GM19397 (cell line): Measurements from ENCODE around the gene DLST.
A peak's percentile ranks its signal among the peaks of the same experiment; 100 is the strongest.

Experiments
- ATAC-seq: cut with Tn5 transposase; IDR thresholded peaks from one replicate; pipeline ENCODE4 v1.9.1; 2021; ENCODE audit warnings: mild to moderate bottlenecking, moderate library complexity; ENCODE audit not compliant: unreplicated experiment

The DLST gene

DNA sequence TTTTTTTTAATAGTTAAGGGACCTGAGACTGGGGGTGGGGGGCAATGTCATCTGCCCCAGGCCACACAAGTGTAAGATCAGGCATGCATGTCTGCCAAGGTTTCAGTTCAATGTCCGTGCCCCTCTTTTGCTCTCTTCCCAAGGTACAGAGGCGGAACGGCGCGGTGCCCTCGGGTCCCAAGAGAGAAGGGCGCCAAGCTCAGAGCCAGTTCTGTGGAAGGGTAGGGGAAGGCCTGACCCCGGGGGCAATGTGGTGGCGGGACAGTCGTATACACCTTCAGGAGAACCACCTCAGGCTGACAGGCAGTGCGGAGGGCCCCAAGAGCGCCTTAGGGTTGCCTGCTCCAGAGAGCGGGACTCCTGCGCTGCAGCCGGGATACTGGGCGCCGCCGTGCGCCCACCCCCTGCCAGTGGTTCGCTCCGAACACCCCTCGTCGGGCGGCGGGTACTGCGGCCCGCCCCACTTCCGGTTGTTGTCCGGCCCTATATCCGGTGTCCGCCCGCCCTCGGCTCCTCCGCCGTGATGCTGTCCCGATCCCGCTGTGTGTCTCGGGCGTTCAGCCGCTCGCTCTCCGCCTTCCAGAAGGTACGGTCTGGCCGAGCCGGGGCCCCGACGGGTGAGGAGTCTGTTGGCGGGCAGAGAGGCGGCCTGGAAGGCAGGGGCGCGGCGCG, at the start of gene DLST:
Gene DLST (plus strand): TSS at position 486 of the 672 bp plus-strand sequence. CDS start 38 bp downstream, at position 524.
- peak; percentile 95 for ATAC-seq

GRCh38 chr14:74832849-74833248, 48.9 kb upstream of the DLST start:
- no peak for ATAC-seq

GRCh38 chr14:74834692-74835392, 46.9 kb upstream of the DLST start:
- ATAC-seq: no peak

DNA sequence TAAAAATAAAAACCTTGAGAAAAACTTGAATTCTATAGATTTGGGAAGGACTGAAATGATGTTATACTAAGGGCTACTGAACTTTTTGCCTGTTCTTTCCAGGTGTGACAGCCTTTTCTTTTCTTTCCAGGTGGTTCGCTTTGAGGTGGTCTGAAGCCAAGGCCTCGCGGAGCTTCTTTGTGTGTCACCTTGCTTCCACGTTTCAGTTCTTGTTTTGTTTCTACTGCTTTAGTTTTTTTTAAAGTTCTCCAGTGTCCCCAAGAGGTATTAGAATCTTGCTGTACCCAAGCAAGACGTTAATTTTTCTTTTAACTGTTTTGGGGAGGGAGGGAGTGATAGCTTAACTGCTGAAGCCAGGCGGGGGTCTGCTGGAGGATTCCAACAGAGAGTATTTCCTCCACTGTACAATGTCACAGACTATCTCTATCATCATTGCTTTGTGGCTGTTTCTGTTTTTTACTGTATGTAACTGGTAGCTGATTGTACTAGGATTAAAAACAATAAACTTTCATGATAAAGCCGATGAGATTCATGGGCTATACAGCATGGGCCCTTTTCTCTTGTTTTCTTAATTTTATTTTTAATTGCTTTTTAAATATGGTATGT, 46.0 kb upstream of the DLST start:
- ATAC-seq: no peak

DNA sequence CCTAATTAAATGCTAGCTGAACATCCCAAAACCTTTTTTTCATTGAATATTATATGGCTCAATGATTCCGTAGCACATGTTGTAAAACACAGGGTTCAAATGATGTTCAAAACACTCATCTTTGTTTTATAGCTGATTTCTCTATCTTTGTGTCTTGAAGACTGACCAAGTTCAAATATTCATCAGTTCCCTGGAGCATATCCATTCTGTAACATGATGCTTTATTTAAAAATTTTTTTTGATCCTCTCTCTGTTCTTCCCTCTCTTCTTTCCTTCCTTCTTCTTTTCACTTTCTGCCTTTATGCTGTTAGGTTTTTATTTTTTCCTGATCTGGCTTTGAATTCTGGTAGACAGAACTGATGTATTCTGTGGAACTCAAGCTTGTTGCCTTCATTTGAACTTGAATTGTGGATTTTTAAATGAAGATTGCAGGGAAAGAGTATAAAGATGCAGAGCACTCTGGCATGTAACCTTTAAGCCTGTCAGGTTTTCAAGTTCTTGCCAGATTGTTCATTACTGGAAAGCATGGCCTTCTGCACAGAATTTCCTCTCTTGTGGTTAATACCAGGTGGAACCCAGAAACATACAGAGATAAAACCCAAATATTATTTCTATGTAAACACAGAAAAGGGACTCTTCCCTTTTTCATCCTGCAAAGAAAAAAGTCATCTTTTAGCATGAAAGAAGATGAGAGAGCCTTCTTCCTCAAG, 45.3 kb upstream of the DLST start:
- ATAC-seq: no peak

- no peak for ATAC-seq
These were observed 43.5 kb upstream of the DLST start for GRCh38 chr14:74838166-74838565.

GRCh38 chr14:74840603-74841030, 41.1 kb upstream of the DLST start:
- ATAC-seq: no peak

- peak; percentile 75 for ATAC-seq
These were observed 40.2 kb upstream of the DLST start for GRCh38 chr14:74841230-74842207.

DNA sequence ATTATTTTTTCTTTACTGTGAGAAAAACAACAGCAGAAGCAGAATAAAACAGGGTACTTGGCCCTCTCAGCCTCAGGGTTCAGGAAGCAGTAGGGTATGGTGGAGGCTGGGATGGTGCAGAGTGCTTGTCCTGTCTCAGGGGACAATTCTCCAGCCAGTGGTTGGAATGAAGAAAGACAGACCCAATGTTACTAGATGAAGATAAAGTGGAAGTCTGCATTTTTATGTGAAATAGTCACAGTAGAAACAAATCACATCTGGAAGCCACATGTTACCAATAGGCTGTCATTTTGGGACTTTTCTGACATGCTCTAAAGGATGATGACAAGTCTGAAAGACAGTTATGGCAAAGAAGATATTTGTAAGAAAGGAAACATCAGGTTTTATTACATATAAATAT, 38.1 kb upstream of the DLST start:
- ATAC-seq: no peak

GRCh38 chr14:74846168-74846567, 35.5 kb upstream of the DLST start:
- no peak for ATAC-seq

- ATAC-seq: no peak
These were observed 34.6 kb upstream of the DLST start for GRCh38 chr14:74846968-74847665.

DNA sequence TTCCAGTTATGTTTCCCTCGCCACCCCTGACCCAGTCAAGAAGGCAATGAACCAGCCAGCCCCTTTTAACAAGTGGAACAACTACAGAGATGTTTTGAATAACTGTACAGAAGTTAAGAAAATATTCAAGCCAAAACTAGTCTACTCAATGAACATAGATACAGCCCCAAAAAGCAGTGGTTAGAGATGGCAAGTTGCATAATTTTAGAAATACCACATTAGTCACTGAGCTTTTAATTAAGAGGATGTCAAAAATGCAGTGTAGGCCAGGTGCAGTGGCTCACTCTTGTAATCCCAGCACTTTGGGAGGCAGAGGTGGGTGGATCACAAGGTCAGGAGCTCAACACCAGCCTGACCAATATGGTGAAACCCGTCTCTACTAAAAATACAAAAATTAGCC, 32.9 kb upstream of the DLST start:
- no peak for ATAC-seq

DNA sequence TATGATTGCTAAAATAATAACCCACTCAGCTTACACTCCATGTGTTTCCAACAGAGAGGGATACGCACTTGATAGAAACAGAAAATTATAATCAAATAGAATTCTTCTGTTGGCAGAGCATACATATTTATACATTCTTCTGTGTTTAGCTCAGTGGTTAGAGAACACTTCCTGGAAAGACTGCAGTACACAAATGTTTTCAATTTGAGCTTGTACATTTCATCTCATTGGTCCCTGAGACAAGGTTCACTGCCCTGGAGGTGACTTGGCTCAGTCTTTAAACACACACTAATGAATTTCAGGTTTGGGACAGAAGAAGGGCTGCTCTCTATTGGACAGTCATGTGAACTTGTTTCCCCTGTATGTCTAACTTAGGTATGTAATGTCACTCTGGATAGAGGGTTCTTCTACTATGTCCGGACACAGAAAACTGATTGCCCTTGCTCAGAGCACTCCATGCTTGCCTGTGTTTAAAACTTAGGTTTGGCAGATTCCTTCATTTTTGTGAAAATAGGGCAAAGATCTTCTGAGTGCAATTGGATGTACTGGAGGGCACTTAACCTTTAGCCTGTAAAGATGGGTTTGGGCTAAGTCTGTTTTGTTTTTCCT, 28.7 kb upstream of the DLST start:
- no peak for ATAC-seq

DNA sequence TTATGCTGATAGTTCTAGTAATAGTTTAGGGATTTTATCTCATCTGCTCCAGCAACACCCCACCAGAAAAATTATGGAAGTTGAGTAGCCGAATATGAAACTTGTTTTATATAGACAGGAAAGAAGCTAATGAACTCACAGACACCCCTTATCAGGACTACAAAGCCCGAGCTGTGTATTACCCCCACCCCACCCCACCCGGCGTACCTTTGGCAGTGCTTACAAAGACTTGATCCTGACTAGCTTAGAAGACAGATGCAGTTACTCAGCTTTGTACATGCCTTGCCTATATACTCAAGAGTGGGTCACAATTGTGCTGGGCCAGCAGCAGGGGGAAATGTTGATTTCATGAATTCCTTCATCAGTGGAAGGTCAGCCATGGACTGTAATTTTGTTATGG, 28.1 kb upstream of the DLST start:
- no peak for ATAC-seq

GRCh38 chr14:74855021-74855420, 26.7 kb upstream of the DLST start:
- ATAC-seq: no peak

- ATAC-seq: no peak
These were observed 25.8 kb upstream of the DLST start for GRCh38 chr14:74855945-74856344.

GRCh38 chr14:74856366-74856765, 25.4 kb upstream of the DLST start:
- no peak for ATAC-seq

- ATAC-seq: no peak
These were observed 23.7 kb upstream of the DLST start for GRCh38 chr14:74858022-74858421.
